CD4-positive, alpha-beta T cell treated with Interleukin-17A for 4 hours (primary cell): ENCODE measurements around the gene LIPN.

Experiments used
- DNase-seq: peaks from one replicate; pipeline ENCODE4 v3.0.0-alpha.2; 2020; ENCODE audit warnings: mixed read lengths

LIPN gene

GRCh38 chr10:88786032-88786770 is 26.4 kb downstream of the LIPN start:
- DNase-seq: no peak

- DNase-seq: no peak
Observed at GRCh38 chr10:88787463-88787862, 27.6 kb downstream of the LIPN start.

DNA sequence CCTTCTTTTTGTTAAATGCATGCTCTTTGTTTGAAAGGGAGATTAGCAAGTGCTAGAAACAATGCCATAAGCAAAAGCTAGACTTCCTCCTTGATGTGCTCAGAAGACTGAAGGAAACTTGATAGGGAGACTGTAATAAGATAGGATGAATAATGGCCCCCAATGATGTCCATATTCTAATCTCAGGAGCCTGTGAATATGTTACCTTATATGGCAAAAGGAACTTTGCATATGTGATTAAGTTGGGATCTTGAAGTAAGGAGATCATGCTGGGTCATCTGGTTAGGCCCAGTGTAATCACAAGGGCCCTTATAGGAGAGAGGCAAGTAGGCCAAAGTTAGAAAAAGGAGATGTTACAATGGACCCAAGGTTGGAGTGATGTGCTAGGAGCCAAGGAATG is 29.1 kb downstream of the LIPN start:
- no peak for DNase-seq

- DNase-seq: no peak
Observed at GRCh38 chr10:88791924-88792323, 32.1 kb downstream of the LIPN start.

- no peak for DNase-seq
Observed at GRCh38 chr10:88792661-88793060, 32.8 kb downstream of the LIPN start.

- no peak for DNase-seq
Observed at GRCh38 chr10:88793712-88794299, 34.0 kb downstream of the LIPN start.

GRCh38 chr10:88794731-88795130 is 34.9 kb downstream of the LIPN start:
- no peak for DNase-seq

GRCh38 chr10:88800152-88801125 is 40.6 kb downstream of the LIPN start:
- DNase-seq: no peak

GRCh38 chr10:88802523-88803285 is 42.9 kb downstream of the LIPN start, which contains the start of gene LIPM:
TSS of gene LIPM (plus strand) at chr10:88802730. CDS start at chr10:88802897, 167 bp downstream.
- DNase-seq: no peak

DNA sequence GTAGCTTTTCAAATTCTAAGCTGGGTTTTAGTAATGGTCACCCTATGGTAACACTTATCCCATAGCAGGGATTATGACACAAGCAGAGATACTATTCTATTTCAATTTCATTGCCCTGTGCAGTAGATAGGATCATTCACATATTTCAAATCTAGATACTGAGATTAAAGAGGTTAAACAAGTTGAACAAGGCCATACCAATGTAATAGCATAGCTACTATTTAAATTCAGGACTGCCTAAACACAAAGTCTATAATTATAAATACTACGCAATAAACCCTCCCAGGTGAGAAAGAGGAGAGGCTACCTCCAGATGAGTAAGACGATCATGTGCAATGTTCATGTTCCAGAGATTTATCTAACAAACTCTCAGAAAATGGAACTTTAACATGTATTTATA is 43.8 kb downstream of the LIPN start:
- no peak for DNase-seq

- DNase-seq: no peak
Observed at GRCh38 chr10:88804083-88804812, 44.4 kb downstream of the LIPN start.

DNA sequence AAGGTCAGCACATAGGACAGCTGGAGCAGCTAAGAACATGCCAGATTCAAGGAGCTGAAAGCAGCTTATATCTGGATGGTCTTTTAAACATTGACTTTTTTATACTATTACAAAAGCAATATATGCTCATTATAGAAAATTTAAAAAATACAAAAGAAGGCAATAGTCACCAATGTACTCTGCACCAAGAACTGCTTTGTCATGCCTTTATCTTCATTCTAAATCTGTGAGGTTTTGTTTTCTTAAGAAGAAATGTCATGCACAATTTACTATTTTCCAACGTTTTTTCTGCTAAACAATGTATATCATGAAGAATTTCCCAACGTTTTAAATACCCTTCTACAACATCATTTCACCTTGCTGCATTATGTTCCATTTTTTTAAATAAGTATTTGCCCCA is 45.5 kb downstream of the LIPN start:
- no peak for DNase-seq

DNA sequence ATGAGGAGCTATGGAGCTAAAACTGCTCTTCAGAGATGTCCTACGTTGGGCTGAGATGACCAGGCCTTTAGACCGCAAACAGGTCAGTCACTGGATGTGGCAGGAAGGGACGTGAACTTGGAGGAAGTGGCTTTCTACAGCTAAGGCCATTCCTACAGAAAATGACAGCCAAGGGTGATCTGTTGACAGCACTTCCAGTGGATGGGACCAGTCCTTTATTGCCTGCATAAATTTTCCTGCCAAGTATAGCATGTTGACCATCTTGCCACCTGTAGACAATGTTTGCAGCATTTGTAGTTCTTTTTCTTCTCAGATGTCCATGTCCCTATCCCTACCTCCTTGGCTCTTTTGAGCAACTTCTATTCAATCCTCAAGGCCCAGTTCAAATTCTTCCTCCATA is 46.1 kb downstream of the LIPN start:
- DNase-seq: no peak

DNA sequence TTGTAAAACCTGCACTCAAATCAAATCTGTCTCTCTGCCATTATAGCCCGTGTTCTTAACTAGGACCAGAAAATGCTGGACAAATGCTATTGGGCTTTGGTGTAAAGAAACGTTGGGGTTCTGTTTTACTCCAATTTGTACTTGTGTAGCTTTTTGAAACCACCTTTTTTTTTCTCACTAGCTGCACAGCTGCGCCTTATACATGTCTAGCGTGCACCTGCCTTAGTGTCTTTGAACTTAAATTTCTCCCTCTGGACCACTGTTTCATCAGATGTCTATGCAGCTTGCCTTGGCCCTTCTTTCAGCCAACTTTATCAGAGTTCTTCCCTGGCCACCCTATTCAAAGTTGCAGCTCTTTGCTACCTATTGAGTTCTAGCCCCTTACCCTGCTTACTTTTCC is 49.8 kb downstream of the LIPN start:
- DNase-seq: no peak

DNA sequence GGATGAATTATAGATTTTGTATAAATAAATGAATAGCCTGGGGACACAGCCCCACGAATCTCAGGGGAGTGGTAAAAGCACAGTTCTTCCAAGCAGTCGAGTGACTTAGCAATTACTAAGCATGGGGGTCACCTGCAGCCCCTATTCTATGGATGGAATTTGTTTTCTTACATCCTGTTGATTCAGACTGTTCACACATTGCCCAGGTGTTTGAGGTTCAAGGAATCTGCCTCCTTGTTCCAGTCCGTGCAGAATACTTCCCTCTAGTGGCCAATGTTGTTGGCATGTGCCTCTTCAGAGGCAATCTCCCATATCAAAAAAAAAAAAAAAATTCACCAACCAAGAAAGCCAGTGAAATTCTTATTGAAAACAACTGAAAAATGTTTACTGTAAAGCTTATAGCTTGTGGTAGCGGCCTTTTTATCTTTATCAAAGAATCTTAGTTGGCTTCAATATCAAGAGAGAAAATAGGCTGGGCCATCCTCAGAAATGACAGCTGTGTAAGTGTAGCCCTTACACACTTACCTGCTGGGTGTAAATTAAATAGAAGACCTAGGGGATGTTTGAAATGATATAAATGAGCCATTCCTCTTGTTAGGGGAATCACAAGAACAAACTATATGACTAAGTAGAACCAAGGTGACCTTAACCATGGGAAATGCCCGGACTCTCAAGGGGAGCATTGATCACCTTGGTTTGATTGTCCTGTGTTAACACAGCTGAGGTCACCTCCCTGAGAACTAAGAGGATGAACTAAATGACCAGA is 50.6 kb downstream of the LIPN start:
- DNase-seq: peak; percentile 49

- DNase-seq: no peak
Observed at GRCh38 chr10:88813200-88813599, 53.4 kb downstream of the LIPN start.

DNA sequence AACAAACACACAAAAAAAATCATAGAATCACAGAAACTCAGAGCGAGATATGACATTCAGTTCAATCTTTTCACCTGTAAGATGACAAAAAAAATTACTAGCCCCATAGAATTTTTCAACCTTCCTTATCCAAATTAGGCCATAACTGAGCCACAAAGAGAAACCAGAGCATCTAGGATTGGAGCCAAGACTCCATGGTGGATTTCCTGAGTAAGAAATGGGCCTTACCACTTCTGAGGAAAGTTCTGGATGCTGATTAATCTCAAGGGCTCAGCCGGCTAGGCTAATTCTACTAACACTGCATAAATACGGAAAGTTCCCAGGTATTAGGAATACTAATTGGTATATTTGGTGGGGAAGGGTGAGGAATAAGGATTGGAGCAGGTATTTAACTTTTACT is 59.5 kb downstream of the LIPN start:
- DNase-seq: no peak

DNA sequence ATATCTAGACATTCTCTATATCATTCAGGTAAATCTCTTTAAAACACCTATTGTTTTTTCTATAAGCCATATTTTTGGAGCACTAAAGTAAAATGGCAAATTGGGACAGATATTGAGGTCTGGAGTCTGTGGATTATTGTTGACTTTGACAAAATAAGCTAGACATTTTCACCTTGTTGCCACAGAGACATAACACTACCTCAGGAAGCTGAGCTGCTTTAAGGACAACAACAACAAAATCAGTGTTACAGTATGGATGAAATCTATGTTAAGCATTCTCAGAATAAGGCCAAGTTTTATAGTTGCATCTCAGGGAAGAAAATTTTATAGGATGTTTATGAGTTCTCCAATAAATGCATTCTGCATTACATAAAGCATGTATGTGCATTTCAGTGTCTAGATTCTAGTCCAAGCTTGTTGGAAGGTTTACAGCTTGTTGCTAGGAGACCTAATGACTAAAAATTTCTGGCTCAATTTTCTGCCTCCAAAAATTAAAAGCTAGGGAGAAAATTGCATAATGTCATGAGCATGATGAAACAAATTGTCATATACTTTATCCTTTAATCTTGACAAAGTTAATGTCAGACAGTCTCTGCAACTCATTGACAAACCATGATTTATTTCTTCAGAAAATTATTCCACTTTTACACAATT is 61.1 kb downstream of the LIPN start:
- DNase-seq: no peak

DNA sequence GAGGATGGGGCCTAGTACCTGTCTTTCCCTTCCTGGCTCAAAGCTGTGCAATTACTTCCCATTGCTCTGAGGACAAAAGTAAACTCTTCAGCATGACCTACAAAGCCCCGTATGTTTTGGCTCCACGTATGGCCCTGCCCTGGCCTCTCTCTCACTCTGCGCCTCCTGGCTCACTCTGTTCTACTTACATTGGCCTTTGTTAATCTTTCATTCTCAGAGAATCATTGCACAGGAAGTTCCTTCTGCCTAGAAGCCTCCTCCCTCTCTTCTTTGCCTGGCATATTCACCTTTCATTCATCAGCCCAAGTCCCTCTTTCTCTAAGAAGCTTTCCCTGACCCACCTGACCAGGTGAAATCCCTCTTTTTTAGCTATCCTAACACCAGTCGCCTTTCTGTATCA is 66.6 kb downstream of the LIPN start:
- DNase-seq: peak; percentile 28

DNA sequence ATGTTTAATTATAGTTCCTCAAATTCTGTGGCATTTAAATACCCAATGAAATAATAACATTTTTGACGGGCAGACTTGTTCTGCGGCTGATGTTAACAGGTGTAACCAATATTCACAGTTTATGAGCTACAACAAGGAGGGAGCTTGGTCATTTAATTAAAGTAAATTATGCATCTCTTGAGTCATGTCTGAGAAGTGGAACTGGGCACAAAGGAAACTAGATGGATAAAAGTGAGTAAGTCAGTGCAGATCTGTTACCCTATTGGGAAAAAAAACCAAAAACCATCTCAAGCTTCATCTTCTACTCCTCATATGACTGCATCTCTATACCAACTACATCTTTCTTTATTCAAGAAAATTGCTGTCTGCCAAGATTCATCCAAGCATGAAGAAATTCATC is 67.9 kb downstream of the LIPN start:
- no peak for DNase-seq

GRCh38 chr10:88828310-88828709 is 68.5 kb downstream of the LIPN start:
- no peak for DNase-seq
